ENCODE data around the gene TUBGCP3.

- TF ChIP-seq MAX (IDR thresholded peaks at IDR 0.05) (peak; percentile 94), ZBTB33 (IDR thresholded peaks at IDR 0.05; ENCODE audit: extremely low read depth, insufficient replicate concordance, low read length) (no peak), POLR2A (IDR thresholded peaks at IDR 0.05; ENCODE audit: borderline replicate concordance, extremely low read depth, insufficient read depth, insufficient read length) (peak; percentile 58)
Measured at GRCh38 chr13:112587764-112588489, at the start of gene TUBGCP3.

Measured in HCT116 (cell line).